ENCODE results near the gene PCDHA1.

- no peak for TF ChIP-seq POLR2A (IDR thresholded peaks at IDR 0.05)
- TF ChIP-seq, protein P1, sequence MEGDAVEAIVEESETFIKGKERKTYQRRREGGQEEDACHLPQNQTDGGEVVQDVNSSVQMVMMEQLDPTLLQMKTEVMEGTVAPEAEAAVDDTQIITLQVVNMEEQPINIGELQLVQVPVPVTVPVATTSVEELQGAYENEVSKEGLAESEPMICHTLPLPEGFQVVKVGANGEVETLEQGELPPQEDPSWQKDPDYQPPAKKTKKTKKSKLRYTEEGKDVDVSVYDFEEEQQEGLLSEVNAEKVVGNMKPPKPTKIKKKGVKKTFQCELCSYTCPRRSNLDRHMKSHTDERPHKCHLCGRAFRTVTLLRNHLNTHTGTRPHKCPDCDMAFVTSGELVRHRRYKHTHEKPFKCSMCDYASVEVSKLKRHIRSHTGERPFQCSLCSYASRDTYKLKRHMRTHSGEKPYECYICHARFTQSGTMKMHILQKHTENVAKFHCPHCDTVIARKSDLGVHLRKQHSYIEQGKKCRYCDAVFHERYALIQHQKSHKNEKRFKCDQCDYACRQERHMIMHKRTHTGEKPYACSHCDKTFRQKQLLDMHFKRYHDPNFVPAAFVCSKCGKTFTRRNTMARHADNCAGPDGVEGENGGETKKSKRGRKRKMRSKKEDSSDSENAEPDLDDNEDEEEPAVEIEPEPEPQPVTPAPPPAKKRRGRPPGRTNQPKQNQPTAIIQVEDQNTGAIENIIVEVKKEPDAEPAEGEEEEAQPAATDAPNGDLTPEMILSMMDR (IDR thresholded peaks at IDR 0.05 in 4 of 5, conservative IDR thresholded peaks at IDR 0.05 in 1 of 5), result no peak
Observed at GRCh38 chr5:141002605-141002965, 216.6 kb downstream of the PCDHA1 start.

Measured in gastrocnemius medialis (tissue), 4 donors.